K562 (cell line): Measurements from ENCODE around the gene UBE2M. TPM values are rescaled to one million over a fixed set of nuclear protein-coding genes. Genes with fewer than 3 reads are reported as not detected.
A peak's percentile ranks its signal among the peaks of the same experiment; 100 is the strongest.

ENCODE experiments used
- ATAC-seq: fragments of 200-7000 bp; cut with Tn5 transposase; 3 replicates; pipeline ENCODE4 v1.9.1; 2020; ENCODE audit warnings: moderate library complexity
- BruUV-seq: library from RNA; stranded (reverse); fragments of 400-500 nt; replicated peaks from 2 replicates; lab custom pipeline; 2021; lab: Mats Ljungman, UMichigan
- CTCF ChIA-PET: fragments of 300-600 bp; formaldehyde crosslinking; extraction: SDS; loops from one replicate; lab custom pipeline; 2021; ENCODE audit warnings: low intra/inter-chr PET ratio; lab: Yijun Ruan, JAX
- POLR2A ChIA-PET: fragments of 300-600, 350-650 bp; sonication (Branson Sonifier 250); formaldehyde crosslinking; extraction: SDS; loops from one replicate; lab custom pipeline; 2021; ENCODE audit warnings: antibody characterized with exemption, inconsistent platforms; lab: Yijun Ruan, JAX
- DNase-seq, 4 experiments: peaks; one replicate each; pipeline versions ENCODE4 v3.0.0 to v3.0.0-alpha.2; 2011 to 2018; ENCODE audit warnings: low spot score in 3 of 4, mixed read lengths in 3 of 4; ENCODE audit errors: extremely low read depth in 1 of 4
- FAIRE-seq: peaks from 2 replicates; lab custom pipeline; 2011; peaks lifted over from hg19 to GRCh38; lab: Jason Lieb, UNC
- H2AFZ ChIP-seq: 2 replicates; pipeline ENCODE4 v1.6.0; 2011; ENCODE audit warnings: low read depth, low read length, control low read depth, inconsistent platforms
- H3K27ac ChIP-seq: fragments of 200-600 bp; 3 replicates; pipeline ENCODE4 v1.8.0; 2011; ENCODE audit warnings: low read depth, mild to moderate bottlenecking, control low read depth, inconsistent platforms, low read length, moderate library complexity, mixed read lengths; ENCODE audit errors: extremely low read depth
- H3K27me3 ChIP-seq, 2 experiments: fragments of 300-600 bp in 1 of 2; 2 replicates in 1 of 2; 3 replicates in 1 of 2; pipeline versions ENCODE4 v1.6.0 to v1.8.0; 2011; ENCODE audit warnings: inconsistent platforms in 2 of 2, low read length in 2 of 2, mild to moderate bottlenecking in 1 of 2, mixed read lengths in 1 of 2, moderate library complexity in 1 of 2; ENCODE audit not compliant: control insufficient read depth in 2 of 2, insufficient read depth in 2 of 2
- H3K36me3 ChIP-seq: fragments of 300-600 bp; 3 replicates; pipeline ENCODE4 v1.8.0; 2011; ENCODE audit warnings: mild to moderate bottlenecking, low read length, inconsistent platforms; ENCODE audit not compliant: control insufficient read depth, insufficient read depth
- H3K4me1 ChIP-seq, 2 experiments: fragments of 200-600 bp in 1 of 2; replicated peaks in 1 of 2; 2 replicates in 1 of 2; 3 replicates in 1 of 2; pipeline versions ENCODE4 v1.5.1 to v1.8.0; 2011; ENCODE audit warnings: inconsistent platforms in 2 of 2, low read length in 2 of 2, mild to moderate bottlenecking in 1 of 2, mixed read lengths in 1 of 2, moderate library complexity in 1 of 2; ENCODE audit not compliant: control insufficient read depth in 2 of 2, insufficient read depth in 2 of 2
- H3K4me2 ChIP-seq: 2 replicates; pipeline ENCODE4 v1.6.1; 2011; ENCODE audit warnings: low read length, control low read depth, inconsistent platforms, mixed read lengths; ENCODE audit not compliant: insufficient read depth
- H3K4me3 ChIP-seq: fragments of 200-600 bp; sonication (generic), shearing (Covaris generic); 2 replicates; pipeline ENCODE4 v1.5.1; 2016; ENCODE audit warnings: control low read depth, inconsistent platforms
- H3K79me2 ChIP-seq: fragments of 200-600 bp; 3 replicates; pipeline ENCODE4 v1.8.0; 2011; ENCODE audit warnings: low read length, inconsistent platforms; ENCODE audit not compliant: control insufficient read depth, insufficient read depth
- H3K9ac ChIP-seq, 2 experiments: 2 replicates each; pipeline versions ENCODE4 v1.6.0 to v1.6.1; 2011; ENCODE audit warnings: low read depth in 2 of 2, low read length in 2 of 2, control low read depth in 1 of 2, inconsistent platforms in 1 of 2, mild to moderate bottlenecking in 1 of 2, mixed read lengths in 1 of 2; ENCODE audit not compliant: insufficient read depth in 1 of 2
- H3K9me1 ChIP-seq: one replicate; pipeline ENCODE4 v1.6.0; 2011; ENCODE audit warnings: inconsistent platforms, mild to moderate bottlenecking, low read length, moderate library complexity; ENCODE audit not compliant: control insufficient read depth, insufficient read depth
- H3K9me3 ChIP-seq: replicated peaks from 2 replicates; pipeline ENCODE4 v1.5.1; 2011; ENCODE audit warnings: low read depth, low read length, inconsistent platforms; ENCODE audit not compliant: control insufficient read depth, insufficient read depth
- H4K20me1 ChIP-seq: replicated peaks from 2 replicates; pipeline ENCODE4 v1.6.1; 2011; ENCODE audit warnings: low read length, inconsistent platforms, mixed read lengths; ENCODE audit not compliant: control insufficient read depth, insufficient read depth
- HDGF ChIP-seq: fragments of 450-650 bp; IDR thresholded peaks from 2 replicates; pipeline ENCODE4 v1.6.1; 2016
- RBM39 ChIP-seq: fragments of 200-400 bp; formaldehyde crosslinking; optimal IDR thresholded peaks from 2 replicates; pipeline ENCODE3; 2018; ENCODE audit warnings: low read depth, low read length
- TAL1 ChIP-seq: fragments of 450-650 bp; IDR thresholded peaks from 2 replicates; pipeline ENCODE4 v1.6.1; 2016; ENCODE audit warnings: mild to moderate bottlenecking
- XRCC5 ChIP-seq: fragments of 200-400 bp; formaldehyde crosslinking; IDR thresholded peaks from 2 replicates; pipeline ENCODE4 v1.6.1; 2017; ENCODE audit warnings: low read depth, mild to moderate bottlenecking, low read length
- ZHX1 ChIP-seq: fragments of 150-350 bp; conservative IDR thresholded peaks from 2 replicates; pipeline ENCODE4 v1.6.1; 2014; ENCODE audit warnings: low read length
- ZNF318 ChIP-seq, 2 experiments: fragments of 450-650 bp; IDR thresholded peaks; 2 replicates each; pipeline ENCODE4 v1.6.1; 2016; ENCODE audit warnings: mild to moderate bottlenecking in 2 of 2, borderline replicate concordance in 1 of 2, low read depth in 1 of 2, moderate library complexity in 1 of 2
- ZNF512 ChIP-seq: IDR thresholded peaks from 2 replicates; pipeline ENCODE4 v1.6.1; 2016; ENCODE audit warnings: missing genetic modification characterization, missing compliant biosample characterization
- ZNF707 ChIP-seq: fragments of 250-450 bp; sonication (Bioruptor Pico); conservative IDR thresholded peaks from 2 replicates; pipeline ENCODE4 v1.8.0; 2022; ENCODE audit warnings: inconsistent platforms, mild to moderate bottlenecking, moderate library complexity
- WGBS: fragments of 100-300 bp; shearing (Covaris generic); methylation state at CpG from one replicate; pipeline ENCODE4 v1.1.6; 2016; ENCODE audit warnings: low coverage, mixed read lengths; ENCODE audit not compliant: insufficient coverage; ENCODE audit errors: missing lambda C conversion rate; 5-methylcytosine and 5-hydroxymethylcytosine counted together
- in situ Hi-C: fragments of 300-500 bp; cut with MboI; formaldehyde crosslinking; loops from 4 replicates; pipeline ENCODE4 v1.15.0; 2018; ENCODE audit warnings: inconsistent platforms, mixed read lengths
- intact Hi-C: fragments of 100-400 bp; cut with micrococcal nuclease; formaldehyde crosslinking; loops from 2 replicates; pipeline ENCODE4 v1.14.2; 2022
- polyA plus RNA-seq, 8 experiments: library from polyadenylated mRNA; depleted of rRNA in 4 of 8; stranded (reverse) in 5 of 8; unstranded in 3 of 8; fragments of >200 nt; fragmentation: Nextera tagmentation in 2 of 8; fragmentation: Illumina TruSeq in 1 of 8; extraction: Ambion mirVana in 2 of 8; extraction: Trizol in 1 of 8; gene quantifications; 2 replicates each; pipeline versions ENCODE4 v1.2.1 to v1.2.3, GENCODE V29; 2011 to 2014; ENCODE audit warnings: inconsistent platforms in 1 of 8, missing spikeins in 1 of 8
- total RNA-seq, 7 experiments: library from RNA; depleted of rRNA in 6 of 7; stranded (reverse); fragments of >200 nt in 6 of 7; fragmentation: Illumina TruSeq in 2 of 7; extraction: Trizol in 2 of 7; gene quantifications; 2 replicates each; pipeline versions ENCODE4 v1.2.1 to v1.2.3, GENCODE V29; 2011 to 2021; ENCODE audit warnings: low replicate concordance in 1 of 7

Gene UBE2M
- total and polyA plus RNA-seq, 9 of the 15 experiments (the other 6 are each of a cell fraction or from before 2014, with no cell fraction given): 0.92 to 163 (median 85.7) TPM

GRCh38 chr19:58586133-58586765 lies 27.8 kb upstream of the UBE2M start:
- FAIRE-seq (no peak), DNase-seq (peak in 1 of 4 experiments; percentile 18), ATAC-seq (peak; percentile 36)
- no TSS peak for BruUV-seq
- POLR2A ChIA-PET: no interaction called here
- H4K20me1 ChIP-seq: no peaks in the 10 kb centered on the region
- H3K79me2 ChIP-seq: peaks cover 11% of the 10 kb centered on the region; the same call in 2 of the 3 replicates
- peak overlapping the region in 1 of 2 experiments; percentile 6; a peak in 2 of 4 replicates for H3K9ac ChIP-seq
- H3K27me3 ChIP-seq: no peaks in the 10 kb centered on the region; a peak in 1 of 5 replicates
- intact Hi-C loops: no loop called here
- peaks cover 27% of the 10 kb centered on the region for H3K36me3 ChIP-seq
- CTCF ChIA-PET: no interaction called here
- no peak overlapping the region for H3K4me3 ChIP-seq
- no peaks in the 10 kb centered on the region for H3K9me1 ChIP-seq
- WGBS: 91% methylated on average over 4 of the region's 4 CpGs
- peak overlapping the region; percentile 49; the same call in 1 of the 2 replicates for H3K4me2 ChIP-seq
- H3K4me1 ChIP-seq: peaks cover 36 to 40% of the 10 kb centered on the region in 2 experiments
- H3K27ac ChIP-seq: peak overlapping the region; percentile 69; the same call in 2 of the 3 replicates
- peaks cover 2% of the 10 kb centered on the region; the same call in 1 of the 2 replicates for H3K9me3 ChIP-seq
- H2AFZ ChIP-seq: no peak overlapping the region
- in situ Hi-C loops: no loop called here
- peak; percentile 1; the same call in 1 of the 2 replicates for TF ChIP-seq HDGF
- TF ChIP-seq RBM39: no peak
- no peak for TF ChIP-seq XRCC5
- TF ChIP-seq ZNF707 (CRISPR knock-in tag): no peak
- TF ChIP-seq ZHX1: no peak
- TF ChIP-seq ZNF318 (IDR thresholded peaks at IDR 0.05; ENCODE audit: borderline replicate concordance in 1 of 2, low read depth in 1 of 2): no peak
- TF ChIP-seq ZNF512: no peak
- no peak for TF ChIP-seq TAL1
